ENCODE measurements around the gene DYNLT3. TPM values are rescaled to one million over a fixed set of nuclear protein-coding genes. Genes with fewer than 3 reads are reported as not detected.

The DYNLT3 gene
- total and polyA plus RNA-seq, 2 of the 13 experiments (the other 11 are each of a cell fraction or from before 2014, with no cell fraction given) = 5.4 to 6.1 TPM

GRCh38 chrX:37802028-37802427 is 45.3 kb downstream of the DYNLT3 start (continued):
- TF ChIP-seq ZBTB26 (CRISPR knock-in tag; IDR thresholded peaks at IDR 0.05; ENCODE audit: borderline replicate concordance) = no peak

GRCh38 chrX:37800717-37801116 is 46.7 kb downstream of the DYNLT3 start:
- no peaks in the 10 kb centered on the region for H3K79me2 ChIP-seq (ENCODE audit: insufficient read depth, low read length)
- no TSS peak for BruUV-seq (replicated peaks)
- TF ChIP-seq ZNF713 (CRISPR knock-in tag; IDR thresholded peaks at IDR 0.05) (no peak), RAD51 (IDR thresholded peaks at IDR 0.05; ENCODE audit: borderline replicate concordance) (no peak), ZBTB40 (IDR thresholded peaks at IDR 0.05) (no peak), ZBTB40 (CRISPR knock-in tag; IDR thresholded peaks at IDR 0.05) (no peak)
- CTCF ChIA-PET (ENCODE audit: low intra/inter-chr PET ratio, low total read pairs) = no interaction called here
- no peak overlapping the region for H2AFZ ChIP-seq (ENCODE audit: low read length)
- H3K4me3 ChIP-seq (replicated peaks in 1 of 3; ENCODE audit: insufficient read depth in 1 of 3, low read depth in 2 of 3, low read length in 3 of 3) = no peak overlapping the region
- ATAC-seq = no peak
- no peaks in the 10 kb centered on the region for H3K36me3 ChIP-seq (replicated peaks in 1 of 2; ENCODE audit: control insufficient read depth in 1 of 2, insufficient read depth in 2 of 2, low read length in 2 of 2)
- H3K4me2 ChIP-seq (ENCODE audit: low read depth, low read length) = no peak overlapping the region
- in situ Hi-C loops (cut with HindIII; ENCODE audit: extremely low pct_ligation_motif_present, low pct_unique_long_range_greater_than_20kb) (no loop called here), intact Hi-C loops (cut with micrococcal nuclease; ENCODE audit: unreplicated experiment) (no loop called here)
- H3K27ac ChIP-seq (ENCODE audit: extremely low read length, insufficient read depth, low read length) = no peak overlapping the region
- H3K27me3 ChIP-seq (ENCODE audit: control insufficient read depth in 1 of 2, insufficient read depth in 2 of 2, low read length in 2 of 2) = no peaks in the 10 kb centered on the region
- no peak for FAIRE-seq
- no peak for DNase-seq (ENCODE audit: low spot score)
- H3K9ac ChIP-seq (ENCODE audit: insufficient read depth, low read depth, low read length) = no peak overlapping the region
- POLR2A ChIA-PET = no interaction called here
- H4K20me1 ChIP-seq (ENCODE audit: insufficient read depth, low read length) = no peaks in the 10 kb centered on the region
- no peaks in the 10 kb centered on the region for H3K9me3 ChIP-seq (ENCODE audit: low read length)
- no peaks in the 10 kb centered on the region for H3K4me1 ChIP-seq (ENCODE audit: insufficient read depth, low read length)

Measured in HepG2 (cell line).